B cell (primary cell): ENCODE data around the gene NEDD1. TPM values are rescaled to one million over a fixed set of nuclear protein-coding genes. Genes with fewer than 3 reads are reported as not detected.

Experiments used
- ATAC-seq: fragments of 200-7000 bp; cut with Tn5 transposase; one replicate; pipeline ENCODE4 v1.10.0; 2021; ENCODE audit warnings: low read depth, mild to moderate bottlenecking, moderate number of reproducible peaks, moderate library complexity
- CTCF ChIA-PET: fragments of 350-600 bp; sonication (Branson Sonifier 250); formaldehyde crosslinking; loops from one replicate; lab custom pipeline; 2021; ENCODE audit warnings: antibody characterized with exemption, inconsistent platforms; lab: Charles Lee
- POLR2A ChIA-PET: fragments of 350-600 bp; sonication (Branson Sonifier 250); formaldehyde crosslinking; loops from one replicate; lab custom pipeline; 2021; ENCODE audit warnings: antibody characterized with exemption; lab: Charles Lee
- DNase-seq: peaks from one replicate; pipeline ENCODE4 v3.0.0; 2013
- H2AFZ ChIP-seq: 2 replicates; pipeline ENCODE4 v1.6.1; 2012; ENCODE audit warnings: mild to moderate bottlenecking, low read depth, low read length; ENCODE audit not compliant: insufficient read depth, poor library complexity, severe bottlenecking
- H3K27ac ChIP-seq, 2 donors: 1 replicate in 1 of 2; 2 replicates in 1 of 2; pipeline ENCODE4 v1.5.1; 2012 to 2013; ENCODE audit warnings: low read length in 2 of 2, mild to moderate bottlenecking in 2 of 2, moderate library complexity in 1 of 2
- H3K27me3 ChIP-seq, 4 experiments: fragments of 200-600 bp in 1 of 4; sonication (generic) in 1 of 4; replicated peaks in 1 of 4; 1 replicate in 2 of 4; 2 replicates in 2 of 4; pipeline versions ENCODE4 v1.6.1 to v1.7.0; 2013 to 2016; ENCODE audit warnings: low read length in 3 of 4, mild to moderate bottlenecking in 2 of 4, mixed read lengths in 1 of 4, moderate library complexity in 1 of 4; ENCODE audit not compliant: insufficient read depth in 4 of 4, control insufficient read depth in 3 of 4; ENCODE audit errors: control extremely low read depth in 1 of 4
- H3K36me3 ChIP-seq, 2 experiments: replicated peaks in 1 of 2; 1 replicate in 1 of 2; 2 replicates in 1 of 2; pipeline versions ENCODE4 v1.6.1 to v1.7.1; 2013; ENCODE audit warnings: low read length in 1 of 2; ENCODE audit not compliant: insufficient read depth in 2 of 2, control insufficient read depth in 1 of 2; ENCODE audit errors: control extremely low read depth in 1 of 2, extremely low read depth in 1 of 2
- H3K4me1 ChIP-seq, 2 donors: fragments of 200-600 bp in 1 of 2; sonication (generic) in 1 of 2; 1 replicate in 1 of 2; 2 replicates in 1 of 2; pipeline versions ENCODE4 v1.5.1 to v1.6.1; 2013 to 2017; ENCODE audit warnings: low read length in 2 of 2; ENCODE audit not compliant: control insufficient read depth in 2 of 2, insufficient read depth in 2 of 2
- H3K4me2 ChIP-seq: replicated peaks from 2 replicates; pipeline ENCODE3; 2012; ENCODE audit warnings: mild to moderate bottlenecking, low read depth, low read length; ENCODE audit not compliant: poor library complexity, severe bottlenecking
- H3K4me3 ChIP-seq, 5 experiments: fragments of 200-600 bp in 1 of 5; sonication (generic) in 1 of 5; 1 replicate in 3 of 5; 2 replicates in 2 of 5; pipeline versions ENCODE4 v1.5.1 to v1.7.0; 2011 to 2016; ENCODE audit warnings: low read length in 4 of 5, mild to moderate bottlenecking in 4 of 5, low read depth in 2 of 5, control low read depth in 1 of 5, moderate library complexity in 1 of 5; ENCODE audit not compliant: insufficient read depth in 1 of 5; ENCODE audit errors: control extremely low read depth in 1 of 5, extremely low read depth in 1 of 5
- H3K79me2 ChIP-seq: fragments of 200-600 bp; sonication (generic); one replicate; pipeline ENCODE4 v1.6.0; 2016; ENCODE audit warnings: low read length; ENCODE audit not compliant: control insufficient read depth, insufficient read depth
- H3K9ac ChIP-seq: fragments of 200-600 bp; sonication (generic); 2 replicates; pipeline ENCODE4 v1.6.1; 2017; ENCODE audit warnings: mild to moderate bottlenecking, low read length, moderate library complexity
- H3K9me3 ChIP-seq, 3 donors: one replicate each; pipeline versions ENCODE4 v1.6.1 to v1.7.1; 2013; ENCODE audit warnings: low read length in 2 of 3; ENCODE audit not compliant: control insufficient read depth in 2 of 3, insufficient read depth in 1 of 3; ENCODE audit errors: control extremely low read depth in 1 of 3
- H4K20me1 ChIP-seq: 2 replicates; pipeline ENCODE4 v1.6.0; 2012; ENCODE audit warnings: mild to moderate bottlenecking, low read length; ENCODE audit not compliant: insufficient read depth, control insufficient read depth, poor library complexity, severe bottlenecking
- H3K27ac Mint-ChIP-seq: one replicate; pipeline ENCODE4 v1.8.0; 2021; ENCODE audit warnings: mixed read lengths
- H3K27me3 Mint-ChIP-seq: one replicate; pipeline ENCODE4 v1.8.0; 2021; ENCODE audit warnings: mixed read lengths
- H3K4me1 Mint-ChIP-seq: one replicate; pipeline ENCODE4 v1.8.0; 2021; ENCODE audit warnings: mixed read lengths
- H3K4me3 Mint-ChIP-seq: one replicate; pipeline ENCODE4 v1.8.0; 2021; ENCODE audit warnings: mixed read lengths
- H3K9me3 Mint-ChIP-seq: one replicate; pipeline ENCODE4 v1.8.0; 2022; ENCODE audit warnings: mixed read lengths; ENCODE audit not compliant: insufficient read depth
- CTCF ChIP-seq: fragments of 200-600 bp; IDR thresholded peaks from one replicate; pipeline ENCODE4 v1.8.0; 2022; ENCODE audit warnings: antibody characterized with exemption, mild to moderate bottlenecking
- EZH2 ChIP-seq: IDR thresholded peaks from 2 replicates; pipeline ENCODE4 v1.6.1; 2012; ENCODE audit warnings: borderline replicate concordance, low read depth, mild to moderate bottlenecking, moderate library complexity, low read length; ENCODE audit not compliant: insufficient read depth, poor library complexity, severe bottlenecking
- WGBS: methylation state at CpG from one replicate; pipeline ENCODE4 v1.1.5; 2013; ENCODE audit warnings: missing lambda C conversion rate; ENCODE audit not compliant: insufficient coverage; 5-methylcytosine and 5-hydroxymethylcytosine counted together
- intact Hi-C: fragments of 100-400 bp; cut with micrococcal nuclease; formaldehyde crosslinking; loops from one replicate; pipeline ENCODE4 v1.10.0; 2022
- polyA plus RNA-seq: library from polyadenylated mRNA; depleted of rRNA; stranded (reverse); fragments of >200 nt; gene quantifications from 2 replicates; pipeline ENCODE4 v1.2.3, GENCODE V29; 2012
- total RNA-seq, 2 donors: library from RNA; stranded (reverse); fragments of 120-200 nt in 1 of 2; gene quantifications; 1 replicate in 1 of 2; 2 replicates in 1 of 2; pipeline versions ENCODE4 v1.2.3 to v1.2.4, GENCODE V29; 2013 to 2022

The NEDD1 gene
- total and polyA plus RNA-seq, 2 donors (not counting 1 experiment from before 2014, with no cell fraction given) = 7.4 to 20.3 TPM

DNA sequence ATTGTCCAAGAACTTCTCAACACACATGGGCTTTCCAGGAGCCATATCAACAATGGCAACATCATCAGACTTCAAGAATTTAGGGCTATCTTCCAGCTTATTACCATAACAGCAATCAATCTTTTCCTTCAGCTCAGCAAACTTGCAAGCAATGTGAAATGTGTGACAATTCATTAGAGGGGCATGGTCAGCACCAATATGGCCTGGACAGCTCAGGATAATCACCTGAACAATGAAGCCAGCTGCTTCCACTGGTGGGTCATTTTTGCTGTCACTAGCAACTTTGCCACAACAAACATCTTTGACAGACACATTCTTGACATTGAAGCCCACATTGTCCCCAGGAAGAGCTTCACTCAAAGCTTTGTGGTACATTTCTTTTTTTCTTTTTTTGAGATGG lies 5.9 kb upstream of the NEDD1 start:
- no peaks in the 10 kb centered on the region for H3K9me3 Mint-ChIP-seq

GRCh38 chr12:96902076-96902475 lies 5.0 kb upstream of the NEDD1 start:
- POLR2A ChIA-PET = no interaction called here

More for the DNA sequence above, 5.9 kb upstream of the NEDD1 start:
- peaks cover 2% of the 10 kb centered on the region in 2 donors for H3K4me1 ChIP-seq
- no peaks in the 10 kb centered on the region for H3K9me3 ChIP-seq
- no peak overlapping the region for H3K4me3 ChIP-seq
- no peak for TF ChIP-seq CTCF
- TF ChIP-seq EZH2 = no peak
- H3K4me3 Mint-ChIP-seq = no peak overlapping the region
- H3K79me2 ChIP-seq = no peaks in the 10 kb centered on the region
- peaks cover 3% of the 10 kb centered on the region for H3K4me1 Mint-ChIP-seq
- H3K27ac ChIP-seq = no peak overlapping the region
- H3K27ac Mint-ChIP-seq = no peak overlapping the region
- intact Hi-C loops = loop anchor here (10.0 kb wide), 2 partner anchors 326 to 696 kb away; no protein-coding TSS in a partner anchor
- ChIA-PET CTCF (no interaction called here), POLR2A (no interaction called here)
- no peak for DNase-seq
- no peaks in the 10 kb centered on the region for H4K20me1 ChIP-seq
- no peaks in the 10 kb centered on the region for H3K36me3 ChIP-seq
- peaks cover 0 to 3% (median 0%) of the 10 kb centered on the region in 4 experiments for H3K27me3 ChIP-seq
- no peak overlapping the region for H2AFZ ChIP-seq
- ATAC-seq = no peak
- H3K9ac ChIP-seq = no peak overlapping the region
- peaks cover 3% of the 10 kb centered on the region for H3K27me3 Mint-ChIP-seq
- H3K4me2 ChIP-seq = no peak overlapping the region

More at GRCh38 chr12:96902076-96902475, 5.0 kb upstream of the NEDD1 start:
- H3K79me2 ChIP-seq = peaks cover 6% of the 10 kb centered on the region
- H3K9me3 Mint-ChIP-seq = no peaks in the 10 kb centered on the region
- no peaks in the 10 kb centered on the region for H3K36me3 ChIP-seq
- H4K20me1 ChIP-seq = no peaks in the 10 kb centered on the region
- H3K27ac Mint-ChIP-seq = no peak overlapping the region
- no peak overlapping the region for H3K9ac ChIP-seq
- peaks cover 3% of the 10 kb centered on the region for H3K27me3 Mint-ChIP-seq
- no peaks in the 10 kb centered on the region for H3K9me3 ChIP-seq
- TF ChIP-seq CTCF = no peak
- no peak for TF ChIP-seq EZH2
- no peak overlapping the region for H3K4me3 Mint-ChIP-seq
- H3K4me2 ChIP-seq = no peak overlapping the region
- peaks cover 6 to 7% of the 10 kb centered on the region in 2 donors for H3K4me1 ChIP-seq
- ATAC-seq = no peak
- peaks cover 8% of the 10 kb centered on the region for H3K4me1 Mint-ChIP-seq
- H3K27me3 ChIP-seq = peaks cover 0 to 1% (median 0%) of the 10 kb centered on the region in 4 experiments
- H2AFZ ChIP-seq = no peak overlapping the region
- CTCF ChIA-PET = no interaction called here
- no peak overlapping the region for H3K4me3 ChIP-seq
- intact Hi-C loops = loop anchor here (10.0 kb wide), 2 partner anchors 327 to 697 kb away; no protein-coding TSS in a partner anchor
- DNase-seq = no peak
- no peak overlapping the region for H3K27ac ChIP-seq
- WGBS = 62% methylated on average over 2 of the region's 4 CpGs
